Activated CD4-positive, alpha-beta T cell treated with anti-CD3 and anti-CD28 coated beads, Interleukin-2, amount 50 U/mL, for 24 hours (primary cell): ENCODE measurements around the gene CMTM1.
A peak's percentile ranks its signal among the peaks of the same experiment; 100 is the strongest.

Experiments used
- DNase-seq, 2 donors: peaks; one replicate each; pipeline ENCODE4 v3.0.0-alpha.2; 2020; ENCODE audit warnings: low read depth in 1 of 2, low spot score in 1 of 2

CMTM1 gene

DNA sequence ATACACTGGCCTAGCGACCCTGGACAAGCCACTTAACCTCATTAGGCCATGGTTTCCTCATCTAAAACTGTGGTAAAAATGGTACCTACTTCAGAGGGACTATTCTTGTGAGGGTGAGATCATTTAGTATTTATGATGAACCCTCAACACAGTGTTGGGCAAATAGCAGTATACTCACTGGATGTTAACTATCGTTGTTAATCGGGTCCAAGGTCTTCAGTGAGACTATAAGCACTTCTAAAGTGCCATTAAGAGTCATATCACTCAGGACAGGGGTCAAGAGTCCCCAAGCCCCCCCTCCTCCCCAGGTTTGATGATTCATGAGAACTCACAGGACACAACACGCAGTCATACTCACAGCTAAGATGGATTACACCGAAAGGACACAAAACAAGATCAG lies 27.3 kb upstream of the CMTM1 start:
- no peak for DNase-seq

DNA sequence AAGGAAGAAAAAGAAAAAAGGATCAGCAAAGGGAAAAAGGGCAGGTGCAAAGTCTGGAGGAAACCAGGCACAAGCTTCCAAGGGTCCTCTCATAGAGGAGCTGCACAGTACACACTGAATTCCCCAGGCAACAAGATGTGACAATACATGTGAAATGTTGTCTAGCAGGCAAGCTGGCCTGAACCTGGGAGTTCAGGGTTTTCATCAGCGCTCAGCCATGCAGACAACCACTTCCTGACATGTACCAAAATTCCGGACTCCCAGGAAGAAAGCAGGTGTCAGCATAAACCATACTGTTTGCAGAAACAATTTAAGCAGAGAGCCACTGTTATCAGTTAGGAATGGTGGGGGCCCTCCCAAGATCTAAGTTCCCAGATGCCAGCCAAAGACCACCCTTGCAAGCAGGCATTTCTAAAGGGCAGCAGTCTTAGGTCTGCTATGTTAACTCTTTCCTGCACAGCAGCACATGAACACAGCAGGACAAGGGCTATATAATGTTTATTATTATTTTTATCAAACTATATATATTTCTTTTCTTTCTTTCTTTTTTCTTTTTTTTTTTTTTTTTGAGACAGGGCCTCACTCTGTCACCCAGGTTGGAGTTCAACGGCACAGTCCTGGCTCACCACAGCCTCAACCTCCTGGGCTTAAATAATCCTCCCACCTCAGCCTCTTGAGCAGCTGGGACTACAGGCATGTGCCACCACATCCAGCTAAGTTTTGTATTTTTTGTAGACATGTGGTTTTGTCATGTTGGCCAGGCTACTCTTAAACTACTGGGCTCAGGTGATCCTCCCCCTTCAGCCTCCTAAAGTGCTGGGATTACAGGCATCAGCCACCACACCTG lies 26.4 kb upstream of the CMTM1 start:
- DNase-seq = no peak

DNA sequence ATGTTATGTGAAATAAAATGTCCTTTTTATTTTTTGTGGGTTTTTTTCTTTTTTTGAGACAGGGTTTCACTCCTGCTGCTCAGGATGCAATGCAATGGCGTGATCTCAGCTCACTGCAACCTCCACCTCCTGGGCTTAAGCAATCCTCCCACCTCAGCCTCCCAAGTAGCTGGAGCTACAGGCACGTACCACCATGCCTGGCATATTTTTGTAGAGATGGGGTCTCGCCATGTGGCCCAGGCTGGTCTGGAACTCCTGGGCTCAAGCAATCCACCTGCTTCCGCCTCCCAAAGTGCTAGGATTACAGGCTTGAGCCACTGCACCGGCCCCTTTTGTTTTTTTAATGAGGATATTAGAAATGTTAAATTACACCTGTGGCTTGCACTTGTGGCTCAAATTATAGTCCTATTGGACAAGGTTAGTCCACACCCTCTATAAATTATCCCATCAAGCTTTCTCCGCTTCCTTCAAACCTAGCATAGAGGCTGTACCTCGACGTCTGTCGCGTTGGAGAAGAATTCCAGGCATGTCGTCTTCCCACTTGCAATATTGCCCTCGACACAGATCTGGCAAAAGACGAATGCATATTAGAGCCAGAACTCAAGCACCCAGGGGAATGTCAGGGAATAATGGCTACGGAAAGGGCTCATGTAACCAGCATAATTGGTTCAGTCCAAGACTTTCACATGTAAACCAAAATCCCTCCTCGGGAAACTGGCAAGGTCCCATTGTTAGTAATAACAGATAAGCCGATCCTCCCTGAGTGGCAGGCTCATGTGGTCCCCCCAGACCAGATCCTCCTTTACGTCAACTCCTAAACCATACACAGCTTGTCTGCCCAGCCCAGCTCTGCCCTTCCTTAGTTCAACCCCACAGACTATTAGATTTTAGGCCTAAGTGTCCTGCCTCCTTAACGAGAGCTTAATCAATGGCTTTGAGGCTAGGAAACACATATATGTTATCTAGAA lies 24.6 kb upstream of the CMTM1 start:
- DNase-seq = no peak

DNA sequence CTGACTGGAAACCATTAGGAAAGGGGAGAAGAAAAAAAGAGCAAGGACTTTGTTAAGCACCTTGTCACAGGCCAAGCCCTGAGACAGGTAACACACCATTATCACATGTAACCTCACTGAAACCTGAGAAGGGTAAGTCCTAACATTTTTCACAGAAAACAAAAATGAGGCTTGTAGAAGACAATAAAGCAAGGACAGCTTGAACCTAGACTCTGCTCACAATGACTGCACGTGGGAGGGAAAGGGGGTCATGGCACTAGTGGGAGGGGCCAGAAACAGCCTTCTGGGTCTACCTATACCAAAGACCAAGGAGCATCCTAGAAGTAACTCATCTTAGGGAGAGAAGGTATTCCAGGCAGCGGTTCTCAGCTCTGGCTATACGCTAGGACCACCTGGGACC lies 23.8 kb upstream of the CMTM1 start:
- no peak for DNase-seq

DNA sequence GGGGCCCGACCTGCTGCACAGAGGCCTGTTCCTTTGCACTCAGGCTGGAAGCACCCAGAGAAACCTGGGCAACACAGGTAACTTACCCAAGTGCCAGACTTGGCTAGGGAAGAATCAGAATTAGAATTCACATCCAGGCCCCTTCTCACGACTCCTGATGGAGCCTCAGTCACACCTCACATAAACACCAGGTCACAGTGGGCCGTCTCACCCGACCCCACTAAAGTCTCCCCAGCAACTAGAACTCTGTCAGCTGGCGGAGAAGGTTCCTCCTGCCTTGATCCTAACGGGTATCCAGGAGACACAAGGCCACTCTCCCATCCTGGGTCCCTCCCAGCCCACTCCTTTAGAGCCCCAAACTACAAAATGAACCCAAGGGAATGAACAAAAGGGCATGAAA lies 22.7 kb upstream of the CMTM1 start:
- DNase-seq = no peak

DNA sequence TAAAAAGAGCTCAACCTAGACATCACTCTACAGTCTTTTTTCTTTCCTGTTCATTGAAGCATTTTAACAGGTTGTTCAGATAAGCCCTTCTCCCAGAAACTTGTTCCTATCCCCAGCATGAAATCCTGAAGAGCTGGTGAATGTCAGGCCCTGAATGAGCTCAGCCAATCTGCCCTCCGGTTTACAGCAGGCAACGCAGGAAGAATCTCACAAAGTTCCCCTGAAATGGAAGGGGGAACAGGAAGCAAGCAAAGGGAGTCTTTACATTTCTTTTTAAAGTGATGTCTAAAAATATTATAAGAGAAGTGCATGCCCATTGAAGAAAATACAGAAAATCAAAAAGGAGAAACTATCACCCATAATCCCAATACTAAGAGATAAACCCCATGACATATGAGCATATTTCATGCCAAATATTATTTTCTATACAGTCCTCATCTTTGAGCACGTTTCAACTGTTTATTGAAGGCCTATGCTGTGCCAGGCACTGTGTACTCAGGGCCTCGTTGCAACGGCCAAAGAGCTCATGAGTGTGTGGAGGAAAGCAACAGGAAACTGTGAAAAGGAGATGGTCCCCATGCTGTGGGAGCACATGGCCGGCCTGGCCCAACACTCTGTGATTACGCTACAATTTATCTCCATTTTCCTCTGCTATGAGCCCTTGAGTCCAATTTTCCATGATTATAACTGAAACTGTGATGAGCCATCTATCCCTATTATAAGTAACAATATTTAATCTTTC lies 22.1 kb upstream of the CMTM1 start:
- no peak for DNase-seq

DNA sequence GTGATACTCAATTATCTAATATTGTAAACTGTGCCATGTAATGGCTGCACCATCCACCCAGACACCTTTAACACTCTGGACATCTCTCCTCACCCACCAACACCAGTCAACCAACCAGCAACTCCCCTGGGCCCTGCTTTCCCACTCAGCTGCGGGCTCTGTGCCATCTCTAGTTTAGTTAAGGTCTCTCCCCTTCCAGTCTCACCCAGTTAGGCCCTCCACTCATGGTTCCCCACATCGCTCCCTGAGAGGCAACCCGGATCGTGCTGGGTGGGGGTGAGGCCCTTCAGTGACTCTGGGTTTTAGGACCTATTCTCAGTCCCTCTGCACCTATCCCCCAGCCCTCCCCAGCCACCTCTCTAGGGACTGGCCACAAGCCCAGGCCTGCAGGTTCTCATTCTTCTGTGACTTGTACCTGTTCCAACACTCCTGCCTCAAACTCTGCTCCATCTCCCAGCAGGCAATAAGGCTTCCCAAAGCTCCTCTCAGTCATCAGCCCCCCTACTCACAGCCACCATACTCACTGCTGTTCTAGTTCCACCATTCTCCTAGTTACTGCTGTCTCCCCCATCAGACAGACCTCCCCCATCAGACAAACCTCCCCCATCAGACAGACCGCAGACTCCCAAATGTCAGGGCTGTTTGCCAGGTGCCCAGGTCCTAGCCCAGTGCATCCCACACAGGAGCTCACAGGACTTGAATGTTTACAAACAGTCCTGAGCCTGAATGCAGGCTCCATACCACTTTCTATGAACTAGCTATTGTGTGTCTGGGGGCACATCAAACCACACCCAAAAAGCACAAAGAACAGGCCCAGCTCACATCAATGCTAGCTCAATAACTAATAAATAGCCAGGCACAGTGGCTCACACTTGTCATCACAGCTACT lies 18.9 kb upstream of the CMTM1 start:
- no peak for DNase-seq

DNA sequence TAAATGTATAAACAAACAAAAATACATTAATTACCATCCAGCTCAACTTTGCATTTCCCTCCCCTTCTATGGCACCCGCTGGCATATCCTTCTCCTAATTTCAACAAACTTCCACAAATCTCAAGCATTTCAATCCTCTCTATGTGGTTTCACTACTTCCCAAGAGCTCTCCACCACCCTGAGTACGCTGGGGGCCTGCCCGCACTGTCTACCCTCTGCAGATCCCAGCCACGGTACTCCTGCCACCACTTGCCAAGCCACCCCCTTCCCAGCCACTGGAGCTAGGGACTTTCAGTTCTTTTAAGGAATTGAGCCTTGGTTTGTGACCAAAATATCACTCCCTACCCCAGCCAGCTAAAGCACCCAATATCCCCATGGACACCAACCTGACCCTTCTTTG lies 18.2 kb upstream of the CMTM1 start:
- DNase-seq = no peak

DNA sequence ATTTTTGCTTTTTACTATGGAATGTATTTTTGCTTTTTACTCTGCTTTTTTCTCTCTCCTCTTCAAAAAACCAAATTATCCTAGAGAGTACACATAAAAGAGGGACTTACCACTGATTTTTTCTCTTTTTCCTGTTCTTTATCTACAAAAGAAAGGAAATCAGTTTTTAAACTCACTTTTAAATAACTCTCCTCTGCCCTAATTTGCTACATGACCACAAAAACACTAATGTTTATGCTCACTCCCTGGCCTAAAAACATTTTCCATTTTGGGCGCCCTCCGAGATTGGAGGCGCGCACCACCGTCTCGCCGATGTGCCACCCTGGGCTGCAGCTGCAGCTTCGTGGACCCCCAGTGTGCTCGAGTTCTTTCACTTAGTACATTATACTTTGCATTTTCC lies 17.4 kb upstream of the CMTM1 start:
- no peak for DNase-seq

DNA sequence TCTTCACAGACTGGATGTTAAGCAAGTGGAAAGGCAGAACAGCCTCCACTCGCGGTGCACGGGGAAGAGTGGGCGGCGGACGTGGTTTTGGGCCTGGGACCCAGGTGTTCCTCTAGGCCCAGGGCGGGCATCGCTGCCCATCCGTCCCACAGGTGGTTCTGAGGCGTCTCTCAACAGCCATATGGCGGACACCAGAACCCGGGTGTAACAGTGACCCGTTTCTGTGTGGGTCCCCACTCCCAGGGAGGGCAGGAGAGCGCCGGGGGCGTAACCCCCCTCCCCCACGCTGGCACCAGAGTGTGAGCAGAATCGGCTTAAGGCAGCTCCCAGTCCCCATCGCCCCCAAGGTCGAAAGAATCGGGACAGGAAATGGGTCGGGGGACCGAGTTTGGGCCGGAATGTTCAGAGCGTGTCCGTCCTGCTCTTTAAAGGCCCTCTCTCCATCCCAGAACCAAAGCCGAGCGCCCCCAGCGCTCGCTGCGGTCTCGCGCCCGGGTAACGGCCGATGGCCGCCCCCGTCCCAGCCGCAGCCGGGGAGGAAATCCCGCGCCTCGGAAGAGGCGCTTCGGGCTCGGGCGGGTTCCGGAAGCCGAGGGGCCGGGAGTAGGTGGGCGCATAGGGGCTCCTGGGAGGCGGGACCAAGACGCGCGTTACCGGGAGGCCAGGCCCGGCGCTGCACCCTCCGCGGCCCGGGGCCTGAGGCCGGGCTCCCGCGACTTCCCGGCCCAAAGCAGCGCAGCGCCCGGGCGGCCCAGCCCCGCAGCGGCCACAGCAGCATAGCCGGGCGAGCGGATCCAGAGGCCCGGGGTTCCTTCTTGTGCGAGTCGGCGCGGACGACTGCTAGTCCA lies 16.7 kb upstream of the CMTM1 start, which contains the start of gene TK2:
TSS of gene TK2 (minus strand) at position 839 of the 848 bp plus-strand sequence. CDS start at position 778, 61 bp downstream.
- DNase-seq = peak; percentile 40 to 46

DNA sequence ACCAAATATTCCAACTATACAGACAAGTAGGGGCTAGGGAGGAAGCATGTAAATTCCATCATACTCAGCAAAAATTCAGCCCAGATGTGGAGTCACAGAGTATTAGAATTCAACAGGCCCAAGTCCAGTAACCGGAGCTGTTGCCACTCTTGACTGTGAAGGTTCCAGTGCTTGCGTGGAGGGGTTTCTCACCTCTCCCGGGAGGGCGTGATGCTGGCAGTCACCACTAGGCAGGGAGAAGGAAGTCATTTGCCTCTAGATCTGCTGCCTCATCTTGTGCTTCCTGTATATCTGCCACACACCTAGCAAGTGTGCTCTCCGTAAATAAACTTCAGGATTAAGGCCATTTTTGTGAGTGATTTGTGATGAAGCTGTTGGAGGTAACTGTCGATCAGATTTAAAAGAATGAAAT lies 14.9 kb upstream of the CMTM1 start:
- peak; percentile 25 to 44 for DNase-seq

DNA sequence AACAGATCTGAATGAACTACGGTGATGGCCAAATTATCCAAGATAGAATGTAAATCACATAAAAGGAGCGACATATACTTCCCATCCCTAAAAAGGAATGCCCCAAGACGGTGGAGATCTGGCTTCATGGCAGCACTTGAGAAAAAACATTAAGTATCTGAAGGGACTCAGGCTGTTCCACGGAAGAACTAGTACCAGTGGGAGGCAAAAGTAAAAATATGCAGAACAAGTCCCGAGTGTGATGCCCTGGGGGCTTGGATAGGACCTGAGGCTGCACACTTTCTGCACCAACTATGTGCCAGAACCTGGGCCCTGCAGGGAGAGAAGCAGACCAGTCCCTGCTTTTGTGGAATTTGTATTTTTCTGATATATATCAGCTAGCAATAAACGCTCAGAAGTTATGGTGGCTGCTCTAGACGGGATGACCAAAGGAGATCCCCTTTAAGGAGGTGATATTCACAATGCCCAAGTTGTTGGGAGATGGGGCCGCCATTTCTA lies 14.4 kb upstream of the CMTM1 start:
- DNase-seq = no peak

DNA sequence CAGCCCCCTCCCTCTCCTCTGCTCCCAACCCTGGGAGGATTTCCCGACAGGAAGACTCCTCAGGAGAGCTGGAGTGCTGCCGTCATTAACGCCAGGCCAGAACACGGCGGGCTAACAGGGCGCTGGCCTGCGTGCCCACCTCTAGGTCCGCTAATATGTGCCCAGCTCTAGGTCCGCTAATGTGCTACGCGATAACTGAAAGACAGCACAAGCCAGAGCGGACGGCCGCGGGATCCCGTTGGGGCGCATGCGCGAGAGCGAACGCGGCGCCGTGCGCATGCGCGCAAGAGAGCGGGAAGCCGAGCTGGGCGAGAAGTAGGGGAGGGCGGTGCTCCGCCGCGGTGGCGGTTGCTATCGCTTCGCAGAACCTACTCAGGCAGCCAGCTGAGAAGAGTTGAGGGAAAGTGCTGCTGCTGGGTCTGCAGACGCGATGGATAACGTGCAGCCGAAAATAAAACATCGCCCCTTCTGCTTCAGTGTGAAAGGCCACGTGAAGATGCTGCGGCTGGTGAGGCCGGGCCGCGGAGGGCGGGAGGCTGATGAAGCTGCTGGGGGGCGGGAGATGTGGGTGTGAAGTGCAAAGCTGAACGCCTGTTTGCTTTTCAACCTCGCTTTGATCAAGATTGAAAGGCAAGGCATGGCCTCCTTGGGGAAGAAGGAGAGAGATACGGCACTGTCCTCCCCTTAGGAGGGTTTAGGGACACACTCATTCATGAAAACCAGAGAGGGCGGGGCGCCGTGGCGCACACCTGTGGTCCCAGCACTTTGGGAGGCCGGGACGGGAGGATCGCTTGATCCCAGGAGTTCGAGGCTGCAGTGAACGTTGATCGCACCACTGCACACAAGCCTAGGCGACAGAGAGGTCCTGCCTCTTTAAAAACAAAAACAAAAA lies 13.7 kb upstream of the CMTM1 start, which contains the start of gene CKLF:
TSS of gene CKLF (plus strand) at position 291 of the 892 bp plus-strand sequence. CDS start at position 431, 140 bp downstream.
- peak; percentile 81 to 83 for DNase-seq

DNA sequence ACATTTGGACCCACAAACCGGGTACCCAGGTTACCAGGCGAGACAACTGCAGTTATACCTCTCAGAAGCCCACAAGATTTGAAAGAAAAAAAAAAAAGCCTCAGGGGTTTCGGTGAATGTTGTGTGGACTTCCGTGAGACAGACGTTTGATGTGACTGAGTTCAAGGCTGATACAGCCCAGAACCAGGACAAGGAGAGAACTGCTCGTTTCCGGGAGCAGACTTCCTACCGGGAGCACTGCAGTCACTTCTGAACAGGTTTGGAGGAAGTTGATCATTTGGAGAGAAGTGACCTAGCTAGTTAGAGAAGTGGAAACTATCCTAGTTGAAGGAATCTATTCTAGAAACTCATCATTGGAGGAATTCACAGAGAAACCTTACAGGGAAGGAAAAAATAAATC lies 13.0 kb upstream of the CMTM1 start:
- DNase-seq = no peak

DNA sequence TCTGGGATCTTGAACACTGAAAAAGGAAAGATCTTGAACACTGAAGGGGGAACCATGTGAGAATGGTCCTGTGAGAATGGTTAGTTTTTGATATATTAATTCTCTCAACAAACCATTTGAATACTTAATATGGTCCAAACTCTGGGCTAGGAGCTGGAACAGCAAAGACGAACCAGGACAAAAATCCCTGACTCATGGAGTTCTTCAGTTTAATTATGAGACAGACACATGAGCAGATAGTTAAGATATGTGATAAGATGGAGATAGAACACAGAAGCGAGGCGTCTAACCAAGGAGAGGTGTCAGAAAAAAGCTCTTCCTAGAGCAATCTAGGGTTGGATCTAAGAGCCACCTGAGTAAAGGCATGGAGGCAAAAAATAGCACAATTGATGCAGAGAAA lies 12.2 kb upstream of the CMTM1 start:
- DNase-seq = no peak

DNA sequence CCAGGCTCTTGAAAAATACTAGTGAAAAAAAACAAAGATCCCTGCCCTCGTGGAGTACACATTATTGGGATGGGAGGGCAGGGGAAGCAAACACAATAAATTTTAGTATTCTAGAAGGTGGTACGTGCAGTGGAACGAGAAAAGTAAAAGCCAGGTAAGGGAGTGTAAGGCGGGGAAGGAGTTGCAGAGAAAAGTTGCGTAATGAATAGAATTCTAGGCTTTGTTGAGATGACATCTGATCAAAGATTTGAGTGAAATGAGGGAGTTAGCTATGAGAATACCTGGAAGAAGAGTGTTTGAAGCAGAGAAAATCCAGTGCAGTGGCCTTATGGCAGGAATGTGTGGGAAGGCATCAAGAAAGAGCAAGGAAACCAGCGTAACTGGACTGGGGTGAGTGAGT lies 11.7 kb upstream of the CMTM1 start:
- no peak for DNase-seq

DNA sequence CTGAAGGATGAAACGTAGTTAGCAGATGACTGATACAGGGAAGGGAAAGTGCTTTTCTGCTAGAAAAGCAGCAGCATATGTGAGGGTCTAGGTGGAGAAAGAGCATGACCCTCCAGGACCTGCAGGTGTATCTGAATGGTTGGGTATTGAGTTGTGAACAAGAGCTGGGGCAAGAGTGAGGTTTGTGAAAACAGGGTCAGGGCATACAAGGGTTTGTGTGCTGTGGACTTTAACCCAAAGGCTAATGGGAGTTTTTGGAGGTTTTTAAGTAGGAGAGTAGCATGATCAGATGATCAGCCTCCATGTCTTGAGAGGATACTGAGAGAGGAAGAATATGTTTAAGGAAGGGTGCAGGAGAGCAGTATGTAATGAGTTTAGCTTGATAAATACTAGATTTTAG lies 6.1 kb upstream of the CMTM1 start:
- DNase-seq = no peak
